H1 (cell line): Measurements from ENCODE around the gene PLS3. TPM values are rescaled to one million over a fixed set of nuclear protein-coding genes. Genes with fewer than 3 reads are reported as not detected.

ENCODE experiments used
- CBX5 ChIP-seq: fragments of 300-800, 300-1000 bp; sonication (generic); IDR thresholded peaks from 2 replicates; pipeline ENCODE4 v1.7.1; 2016; ENCODE audit warnings: antibody characterized with exemption, low read length, low read depth
- CHD7 ChIP-seq: fragments of 300-600 bp; sonication (generic); IDR thresholded peaks from 2 replicates; pipeline ENCODE4 v1.7.1; 2012; ENCODE audit warnings: low read length, moderate library complexity, mild to moderate bottlenecking, inconsistent platforms; ENCODE audit not compliant: insufficient replicate concordance
- HDAC6 ChIP-seq: IDR thresholded peaks from one replicate; pipeline ENCODE4 v1.7.1; 2012; ENCODE audit warnings: low read depth, mild to moderate bottlenecking, inconsistent platforms, low read length, moderate library complexity
- NANOG ChIP-seq: IDR thresholded peaks from 2 replicates; pipeline ENCODE4 v1.6.1; 2011; ENCODE audit warnings: low read length, low read depth, mild to moderate bottlenecking, inconsistent platforms; ENCODE audit not compliant: insufficient read depth, poor library complexity, severe bottlenecking
- PHF8 ChIP-seq: fragments of 200-600 bp; sonication (generic); conservative IDR thresholded peaks from 2 replicates; pipeline ENCODE4 v1.7.1; 2012; ENCODE audit warnings: low read depth, mild to moderate bottlenecking, inconsistent platforms, low read length, moderate library complexity
- POLR2A ChIP-seq, 2 experiments: IDR thresholded peaks; 1 replicate in 1 of 2; 2 replicates in 1 of 2; pipeline ENCODE4 v1.6.1; 2011; ENCODE audit warnings: low read depth in 2 of 2, low read length in 2 of 2, mild to moderate bottlenecking in 2 of 2; ENCODE audit errors: control extremely low read depth in 1 of 2
- POLR2AphosphoS5 ChIP-seq: IDR thresholded peaks from 2 replicates; pipeline ENCODE4 v1.6.1; 2011; ENCODE audit warnings: low read depth, low read length
- SAP30 ChIP-seq: fragments of 300-600 bp; sonication (generic); IDR thresholded peaks from 2 replicates; pipeline ENCODE4 v1.7.1; 2012; ENCODE audit warnings: low read length, moderate library complexity, mild to moderate bottlenecking, inconsistent platforms; ENCODE audit not compliant: insufficient read depth, insufficient replicate concordance
- TAF1 ChIP-seq: IDR thresholded peaks from 2 replicates; pipeline ENCODE4 v1.6.1; 2011; ENCODE audit warnings: mild to moderate bottlenecking, low read depth, low read length
- polyA plus RNA-seq, 7 experiments: library from polyadenylated mRNA; depleted of rRNA in 3 of 7; stranded (reverse) in 5 of 7; unstranded in 2 of 7; fragments of >200 nt in 5 of 7; fragments of 200-250 nt in 2 of 7; gene quantifications; 1 replicate in 5 of 7; 2 replicates in 1 of 7; 4 replicates in 1 of 7; pipeline versions ENCODE4 v1.2.1 to v1.2.3, GENCODE V29; 2011 to 2013; ENCODE audit warnings: missing spikeins in 2 of 7, mixed read lengths in 2 of 7
- total RNA-seq: library from RNA; stranded (reverse); fragmentation: NEBNext Ultra II Directional; extraction: Animal tissue kit (Norgen Biotek cat#: 25700); gene quantifications from 2 replicates; pipeline ENCODE4 v1.2.1, GENCODE V29; 2021

PLS3 gene
- total and polyA plus RNA-seq, 2 of the 8 experiments (the other 6 are each of a cell fraction or from before 2014, with no cell fraction given): 107 to 185 TPM

GRCh38 chrX:115595049-115595448 is 34.1 kb downstream of the PLS3 start (continued):
- TF ChIP-seq CHD7 (no peak), PHF8 (no peak), POLR2AphosphoS5 (no peak), CBX5 (no peak), TAF1 (no peak), NANOG (no peak), SAP30 (no peak), HDAC6 (no peak), POLR2A (IDR thresholded peaks at IDR 0.05; ENCODE audit: control extremely low read depth in 1 of 2, low read depth in 2 of 2, low read length in 2 of 2) (no peak)
